Epithelial cell of esophagus (primary cell): Measurements from ENCODE around the gene PTGDR2.

Experiments used
- DNase-seq: peaks from one replicate; pipeline ENCODE4 v3.0.0; 2010; ENCODE audit warnings: low read depth
- H3K4me3 ChIP-seq: 2 replicates; pipeline ENCODE4 v1.5.1; 2011; ENCODE audit warnings: mild to moderate bottlenecking, low read length, control low read depth
- TF ChIP-seq, protein P1 (sequence below): IDR thresholded peaks from 2 replicates; pipeline ENCODE4 v1.5.1; 2011; ENCODE audit warnings: low read depth, mild to moderate bottlenecking, low read length, control low read depth, inconsistent platforms; ENCODE audit not compliant: insufficient read depth; ENCODE audit errors: missing control alignments

The PTGDR2 gene

GRCh38 chr11:60857378-60858232 lies 1.9 kb upstream of the PTGDR2 start:
- DNase-seq = peak; percentile 54
- H3K4me3 ChIP-seq = no peak overlapping the region
- TF ChIP-seq, protein P1, sequence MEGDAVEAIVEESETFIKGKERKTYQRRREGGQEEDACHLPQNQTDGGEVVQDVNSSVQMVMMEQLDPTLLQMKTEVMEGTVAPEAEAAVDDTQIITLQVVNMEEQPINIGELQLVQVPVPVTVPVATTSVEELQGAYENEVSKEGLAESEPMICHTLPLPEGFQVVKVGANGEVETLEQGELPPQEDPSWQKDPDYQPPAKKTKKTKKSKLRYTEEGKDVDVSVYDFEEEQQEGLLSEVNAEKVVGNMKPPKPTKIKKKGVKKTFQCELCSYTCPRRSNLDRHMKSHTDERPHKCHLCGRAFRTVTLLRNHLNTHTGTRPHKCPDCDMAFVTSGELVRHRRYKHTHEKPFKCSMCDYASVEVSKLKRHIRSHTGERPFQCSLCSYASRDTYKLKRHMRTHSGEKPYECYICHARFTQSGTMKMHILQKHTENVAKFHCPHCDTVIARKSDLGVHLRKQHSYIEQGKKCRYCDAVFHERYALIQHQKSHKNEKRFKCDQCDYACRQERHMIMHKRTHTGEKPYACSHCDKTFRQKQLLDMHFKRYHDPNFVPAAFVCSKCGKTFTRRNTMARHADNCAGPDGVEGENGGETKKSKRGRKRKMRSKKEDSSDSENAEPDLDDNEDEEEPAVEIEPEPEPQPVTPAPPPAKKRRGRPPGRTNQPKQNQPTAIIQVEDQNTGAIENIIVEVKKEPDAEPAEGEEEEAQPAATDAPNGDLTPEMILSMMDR = no peak

DNA sequence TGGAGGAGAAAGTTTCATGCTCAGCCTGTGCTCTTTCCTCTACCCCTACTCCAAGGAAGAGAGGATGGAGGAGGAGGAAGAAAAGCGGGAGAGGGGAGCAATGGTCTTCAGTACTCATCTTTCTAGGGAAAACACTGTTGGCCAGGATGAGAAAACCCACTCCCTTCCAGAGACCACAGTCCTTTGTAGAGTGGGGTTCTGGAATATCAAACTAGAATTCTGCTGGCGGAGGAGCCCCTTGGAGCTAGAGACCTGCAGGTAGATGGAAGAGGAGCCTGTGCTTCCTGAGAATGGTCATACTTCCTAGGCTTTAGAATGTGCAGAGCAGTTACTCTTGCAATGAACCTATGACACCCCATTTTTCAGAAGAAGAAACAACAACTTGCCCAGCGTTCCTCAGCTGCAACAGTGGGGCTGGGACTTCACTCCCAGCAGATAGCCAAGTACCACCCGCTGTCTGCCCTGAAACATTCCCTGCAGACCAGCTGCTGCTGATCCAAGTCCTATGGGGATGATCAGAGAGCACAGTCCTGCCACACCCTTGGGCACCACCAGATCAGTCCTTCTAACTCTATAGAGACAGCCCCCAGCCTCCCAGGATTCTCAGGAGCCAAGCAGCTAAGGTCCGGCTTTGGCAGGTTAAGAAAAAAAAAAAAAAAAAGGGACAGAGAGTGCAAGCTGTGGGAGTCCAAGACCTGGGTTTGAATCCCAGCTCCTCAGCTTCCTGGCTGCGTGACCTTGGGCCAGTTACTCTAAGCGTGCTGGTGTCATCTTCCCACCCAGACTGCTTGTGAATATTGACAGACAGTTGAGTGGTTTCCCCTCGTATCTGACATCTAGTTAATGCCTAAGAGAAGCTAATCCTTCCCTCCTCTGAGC lies 664 bp downstream of the PTGDR2 start:
- TF ChIP-seq, protein P1 = no peak
- H3K4me3 ChIP-seq = no peak overlapping the region
- DNase-seq = no peak

GRCh38 chr11:60854140-60854846 lies 1.5 kb downstream of the PTGDR2 start:
- TF ChIP-seq, protein P1 = no peak
- no peak for DNase-seq
- H3K4me3 ChIP-seq = no peak overlapping the region

GRCh38 chr11:60852982-60853950 lies 2.5 kb downstream of the PTGDR2 start:
- no peak for DNase-seq
- TF ChIP-seq, protein P1 = no peak
- H3K4me3 ChIP-seq = no peak overlapping the region

- TF ChIP-seq, protein P1 = no peak
- H3K4me3 ChIP-seq = no peak overlapping the region
- DNase-seq = peak; percentile 26
Observed at GRCh38 chr11:60852117-60852981, 3.4 kb downstream of the PTGDR2 start.
